Neural cell (in vitro differentiated cells): ENCODE measurements around the gene RHBDF2. TPM values are rescaled to one million over a fixed set of nuclear protein-coding genes. Genes with fewer than 3 reads are reported as not detected.

ENCODE experiments used
- H2AFZ ChIP-seq: fragments of 200-600, 300-800 bp; sonication (generic), shearing (Covaris generic); 2 replicates; pipeline ENCODE4 v1.6.0; 2014; ENCODE audit warnings: low read depth, mild to moderate bottlenecking, antibody characterized with exemption, low read length, moderate library complexity
- H3F3A ChIP-seq: fragments of 200-600 bp; shearing (Covaris generic); 2 replicates; pipeline ENCODE4 v1.6.1; 2016; ENCODE audit warnings: mild to moderate bottlenecking, moderate library complexity, mixed read lengths, antibody characterized with exemption, low read length; ENCODE audit not compliant: insufficient read depth, poor library complexity, severe bottlenecking
- H3K27ac ChIP-seq: fragments of 200-600, 300-800 bp; sonication (generic), shearing (Covaris generic); 2 replicates; pipeline ENCODE4 v1.5.1; 2014; ENCODE audit warnings: mild to moderate bottlenecking, low read length, moderate library complexity
- H3K27me3 ChIP-seq: fragments of 300-800, 200-600 bp; sonication (generic), shearing (Covaris generic); 2 replicates; pipeline ENCODE4 v1.6.0; 2014; ENCODE audit warnings: mild to moderate bottlenecking, low read depth, low read length, moderate library complexity; ENCODE audit not compliant: insufficient read depth
- H3K36me3 ChIP-seq: fragments of 300-800, 200-600 bp; sonication (generic), shearing (Covaris generic); 2 replicates; pipeline ENCODE4 v1.5.1; 2014; ENCODE audit warnings: mild to moderate bottlenecking, antibody characterized with exemption, low read length, moderate library complexity; ENCODE audit not compliant: insufficient read depth
- H3K4me2 ChIP-seq: fragments of 300-800, 200-600 bp; sonication (generic), shearing (Covaris generic); 2 replicates; pipeline ENCODE4 v1.6.0; 2014; ENCODE audit warnings: mild to moderate bottlenecking, low read length
- H3K4me3 ChIP-seq: fragments of 300-800, 200-600 bp; sonication (generic), shearing (Covaris generic); 2 replicates; pipeline ENCODE4 v1.5.1; 2014; ENCODE audit warnings: mild to moderate bottlenecking, low read length, moderate library complexity
- H3K79me2 ChIP-seq: fragments of 200-600 bp; shearing (Covaris generic); replicated peaks from 2 replicates; pipeline ENCODE4 v1.6.0; 2014; ENCODE audit warnings: mild to moderate bottlenecking, low read length, moderate library complexity; ENCODE audit not compliant: insufficient read depth
- H3K9ac ChIP-seq: fragments of 300-800, 200-600 bp; sonication (generic), shearing (Covaris generic); 2 replicates; pipeline ENCODE4 v1.6.1; 2016; ENCODE audit warnings: mild to moderate bottlenecking, low read length, mixed read lengths
- H3K9me2 ChIP-seq: fragments of 200-600 bp; shearing (Covaris generic); 2 replicates; pipeline ENCODE4 v1.6.1; 2016; ENCODE audit warnings: mild to moderate bottlenecking, low read length, mixed read lengths; ENCODE audit not compliant: insufficient read depth
- H3K9me3 ChIP-seq: fragments of 200-600, 300-800 bp; sonication (generic), shearing (Covaris generic); 2 replicates; pipeline ENCODE4 v1.6.1; 2016; ENCODE audit warnings: mild to moderate bottlenecking, mixed run types, low read length, moderate library complexity, mixed read lengths
- H4K20me1 ChIP-seq: fragments of 200-600 bp; shearing (Covaris generic); 2 replicates; pipeline ENCODE4 v1.6.1; 2016; ENCODE audit warnings: mild to moderate bottlenecking, mixed run types; ENCODE audit not compliant: insufficient read depth
- CTCF ChIP-seq: fragments of 450-650 bp; IDR thresholded peaks from 2 replicates; pipeline ENCODE4 v1.5.1; 2014; ENCODE audit warnings: antibody characterized with exemption, mild to moderate bottlenecking, moderate library complexity; ENCODE audit not compliant: poor library complexity, severe bottlenecking
- EP300 ChIP-seq: fragments of 450-650 bp; conservative IDR thresholded peaks from 2 replicates; pipeline ENCODE4 v1.6.1; 2014; ENCODE audit warnings: antibody characterized with exemption, mild to moderate bottlenecking, moderate library complexity; ENCODE audit not compliant: poor library complexity, severe bottlenecking
- EZH2 ChIP-seq: fragments of 200-600, 300-800 bp; shearing (Covaris generic), sonication (generic); IDR thresholded peaks from 2 replicates; pipeline ENCODE4 v1.6.1; 2014; ENCODE audit warnings: antibody characterized with exemption, low read length, borderline replicate concordance, mild to moderate bottlenecking; ENCODE audit not compliant: insufficient read depth, poor library complexity, severe bottlenecking
- MXI1 ChIP-seq: fragments of 450-650 bp; conservative IDR thresholded peaks from 2 replicates; pipeline ENCODE4 v1.6.1; 2014; ENCODE audit warnings: antibody characterized with exemption, mild to moderate bottlenecking; ENCODE audit not compliant: poor library complexity, severe bottlenecking
- POLR2AphosphoS5 ChIP-seq: IDR thresholded peaks from 2 replicates; pipeline ENCODE4 v1.6.1; 2012
- RAD21 ChIP-seq: fragments of 450-650 bp; conservative IDR thresholded peaks from 2 replicates; pipeline ENCODE4 v1.6.1; 2014; ENCODE audit warnings: antibody characterized with exemption, mild to moderate bottlenecking, moderate library complexity
- REST ChIP-seq: IDR thresholded peaks from 2 replicates; pipeline ENCODE4 v1.6.1; 2012; ENCODE audit warnings: borderline replicate concordance
- SMC3 ChIP-seq: fragments of 450-650 bp; conservative IDR thresholded peaks from 2 replicates; pipeline ENCODE4 v1.6.1; 2014; ENCODE audit warnings: antibody characterized with exemption, mild to moderate bottlenecking, moderate library complexity; ENCODE audit not compliant: poor library complexity
- TAF1 ChIP-seq: IDR thresholded peaks from 2 replicates; pipeline ENCODE4 v1.6.1; 2012; ENCODE audit warnings: low read depth
- polyA plus RNA-seq: library from polyadenylated mRNA; depleted of rRNA; stranded (reverse); fragments of >200 nt; gene quantifications from 2 replicates; pipeline ENCODE4 v1.2.3, GENCODE V29; 2014

RHBDF2 gene
- polyA plus RNA-seq, 1 donor from 2014 or later: not detected

- Histone ChIP-seq H3K4me3 (peak overlapping the region; percentile 51), H4K20me1 (no peaks in the 10 kb centered on the region), H2AFZ (no peak overlapping the region), H3K27ac (peak overlapping the region; percentile 65), H3K9me2 (no peaks in the 10 kb centered on the region), H3K27me3 (no peaks in the 10 kb centered on the region), H3K9ac (peak overlapping the region; percentile 28), H3K36me3 (no peaks in the 10 kb centered on the region), H3K79me2 (peaks cover 70% of the 10 kb centered on the region), H3K4me2 (peak overlapping the region; percentile 36), H3F3A (no peaks in the 10 kb centered on the region), H3K9me3 (no peaks in the 10 kb centered on the region)
- TF ChIP-seq EZH2: no peak
- no peak for TF ChIP-seq RAD21
- no peak for TF ChIP-seq MXI1
- no peak for TF ChIP-seq POLR2AphosphoS5
- no peak for TF ChIP-seq TAF1
- TF ChIP-seq REST: no peak
- no peak for TF ChIP-seq EP300
- no peak for TF ChIP-seq CTCF
- no peak for TF ChIP-seq SMC3
Observed at GRCh38 chr17:76441686-76442340, 59.4 kb downstream of the RHBDF2 start.

- Histone ChIP-seq H3K9me2 (no peaks in the 10 kb centered on the region), H3K4me2 (peak overlapping the region; percentile 36), H3K27me3 (no peaks in the 10 kb centered on the region), H3K9ac (peak overlapping the region; percentile 28), H3K4me3 (peak overlapping the region; percentile 51), H3K36me3 (no peaks in the 10 kb centered on the region), H4K20me1 (no peaks in the 10 kb centered on the region), H3K9me3 (no peaks in the 10 kb centered on the region), H2AFZ (no peak overlapping the region), H3K79me2 (peaks cover 69% of the 10 kb centered on the region), H3K27ac (peak overlapping the region; percentile 65), H3F3A (no peaks in the 10 kb centered on the region)
- TF ChIP-seq SMC3: no peak
- TF ChIP-seq POLR2AphosphoS5: peak; percentile 15
Observed at GRCh38 chr17:76440751-76441362, 60.4 kb downstream of the RHBDF2 start.
